A549 (cell line): ENCODE data around the gene TACC2. TPM values are rescaled to one million over a fixed set of nuclear protein-coding genes. Genes with fewer than 3 reads are reported as not detected.

ENCODE experiments used
- ATAC-seq, 2 experiments: fragments of 200-7000 bp in 1 of 2; fragments of >200 bp in 1 of 2; cut with Nextera tagmentation in 1 of 2; cut with Tn5 transposase in 1 of 2; 3 replicates each; pipeline versions ENCODE4 v1.8.0 to v1.9.1; 2018 to 2020; ENCODE audit warnings: mild to moderate bottlenecking in 1 of 2, moderate library complexity in 1 of 2
- CTCF ChIA-PET: fragments of 300-600 bp; sonication (Branson Sonifier 250); formaldehyde crosslinking; extraction: SDS; loops from one replicate; lab custom pipeline; 2021; ENCODE audit warnings: antibody characterized with exemption, inconsistent platforms; lab: Yijun Ruan, JAX
- POLR2A ChIA-PET: fragments of 350-600 bp; formaldehyde crosslinking; extraction: SDS; loops from one replicate; lab custom pipeline; 2021; ENCODE audit warnings: antibody characterized with exemption, inconsistent platforms; lab: Yijun Ruan, JAX
- DNase-seq, 2 experiments: peaks; one replicate each; pipeline versions ENCODE4 v3.0.0 to v3.0.0-alpha.2; 2011 to 2016; ENCODE audit warnings: low read depth in 1 of 2, low spot score in 1 of 2
- FAIRE-seq: peaks from 2 replicates; lab custom pipeline; 2011; peaks lifted over from hg19 to GRCh38; lab: Jason Lieb, UNC
- H3K27ac ChIP-seq, 2 experiments: fragments of >200 bp; sonication (Bioruptor Twin); formaldehyde crosslinking; 3 replicates each; pipeline ENCODE4 v1.5.1; 2016 to 2017
- H3K4me1 ChIP-seq: fragments of >200 bp; sonication (Bioruptor Twin); formaldehyde crosslinking; 3 replicates; pipeline ENCODE4 v1.6.1; 2016
- H3K4me2 ChIP-seq: fragments of >200 bp; sonication (Bioruptor Twin); formaldehyde crosslinking; 3 replicates; pipeline ENCODE4 v1.6.1; 2016
- H3K4me3 ChIP-seq: fragments of >200 bp; sonication (Bioruptor Twin); formaldehyde crosslinking; 3 replicates; pipeline ENCODE4 v1.5.1; 2016
- H3K9me3 ChIP-seq: fragments of >200 bp; sonication (Bioruptor Twin); formaldehyde crosslinking; 3 replicates; pipeline ENCODE4 v1.6.1; 2016
- CTCF ChIP-seq: fragments of >200 bp; sonication (Bioruptor Twin); formaldehyde crosslinking; IDR thresholded peaks from 3 replicates; pipeline ENCODE4 v1.5.1; 2016
- E2F6 ChIP-seq: IDR thresholded peaks from 2 replicates; pipeline ENCODE4 v1.6.1; 2012; ENCODE audit warnings: low read depth, borderline replicate concordance
- EHF ChIP-seq: fragments of 250-450 bp; sonication (Bioruptor Pico); IDR thresholded peaks from 2 replicates; pipeline ENCODE4 v1.5.0; 2020; ENCODE audit warnings: mild to moderate bottlenecking
- EP300 ChIP-seq, 2 experiments: fragments of >200 bp; sonication (Bioruptor Twin); formaldehyde crosslinking; IDR thresholded peaks; 2 replicates in 1 of 2; 3 replicates in 1 of 2; pipeline ENCODE4 v1.6.1; 2016 to 2017
- FOXS1 ChIP-seq: fragments of 250-450 bp; sonication (Bioruptor Pico); IDR thresholded peaks from 2 replicates; pipeline ENCODE4 v1.5.0; 2020; ENCODE audit warnings: mild to moderate bottlenecking, moderate library complexity
- HOXA7 ChIP-seq: fragments of 250-450 bp; sonication (Bioruptor Pico); IDR thresholded peaks from 2 replicates; pipeline ENCODE4 v1.5.0; 2020; ENCODE audit warnings: mild to moderate bottlenecking, moderate library complexity
- HOXB5 ChIP-seq: fragments of 250-450 bp; sonication (Bioruptor Pico); IDR thresholded peaks from 2 replicates; pipeline ENCODE4 v1.5.0; 2020; ENCODE audit warnings: mild to moderate bottlenecking, moderate library complexity
- JUNB ChIP-seq: fragments of >200 bp; sonication (Bioruptor Twin); formaldehyde crosslinking; IDR thresholded peaks from 2 replicates; pipeline ENCODE4 v1.6.1; 2016
- KDM1A ChIP-seq: fragments of 200-600 bp; sonication (generic); IDR thresholded peaks from 2 replicates; pipeline ENCODE4 v1.6.1; 2016; ENCODE audit warnings: low read depth, mild to moderate bottlenecking
- MAX ChIP-seq: IDR thresholded peaks from 2 replicates; pipeline ENCODE4 v1.6.1; 2012
- MAZ ChIP-seq: fragments of 150-350 bp; IDR thresholded peaks from 2 replicates; pipeline ENCODE4 v1.6.1; 2014; ENCODE audit warnings: antibody characterized with exemption, low read depth, low read length, borderline replicate concordance
- PBX3 ChIP-seq: IDR thresholded peaks from 2 replicates; pipeline ENCODE4 v1.6.1; 2012
- PHF8 ChIP-seq: fragments of 200-600 bp; sonication (generic); IDR thresholded peaks from 2 replicates; pipeline ENCODE4 v1.6.1; 2016; ENCODE audit warnings: low read depth, mild to moderate bottlenecking, antibody characterized with exemption, moderate library complexity, borderline replicate concordance
- RAD21 ChIP-seq, 2 experiments: fragments of >200 bp in 1 of 2; sonication (Bioruptor Twin) in 1 of 2; formaldehyde crosslinking in 1 of 2; IDR thresholded peaks in 1 of 2; conservative IDR thresholded peaks in 1 of 2; 2 replicates in 1 of 2; 3 replicates in 1 of 2; pipeline ENCODE4 v1.6.1; 2012 to 2018; ENCODE audit warnings: inconsistent platforms in 1 of 2
- RARB ChIP-seq: fragments of 250-450 bp; sonication (Bioruptor Pico); IDR thresholded peaks from 2 replicates; pipeline ENCODE4 v1.8.0; 2021; ENCODE audit warnings: mild to moderate bottlenecking, moderate library complexity
- RFX5 ChIP-seq: fragments of 450-650 bp; IDR thresholded peaks from 2 replicates; pipeline ENCODE4 v1.7.1; 2014; ENCODE audit warnings: antibody characterized with exemption, mild to moderate bottlenecking, moderate library complexity
- SMC3 ChIP-seq: fragments of >200 bp; sonication (Bioruptor Twin); formaldehyde crosslinking; IDR thresholded peaks from 3 replicates; pipeline ENCODE4 v1.6.1; 2018; ENCODE audit warnings: inconsistent platforms
- TFCP2L1 ChIP-seq: fragments of 250-450 bp; sonication (Bioruptor Pico); IDR thresholded peaks from 2 replicates; pipeline ENCODE4 v1.5.0; 2021; ENCODE audit warnings: mild to moderate bottlenecking
- TP53 ChIP-seq: fragments of 250-450 bp; sonication (Bioruptor Pico); IDR thresholded peaks from 2 replicates; pipeline ENCODE4 v1.5.0; 2021; ENCODE audit warnings: mild to moderate bottlenecking, moderate library complexity
- WGBS: methylation state at CpG from one replicate; pipeline ENCODE4 v1.1.6; 2017; ENCODE audit errors: missing lambda C conversion rate; 5-methylcytosine and 5-hydroxymethylcytosine counted together
- polyA plus RNA-seq, 4 experiments: library from polyadenylated mRNA; depleted of rRNA in 3 of 4; stranded (reverse); fragments of >200 nt; fragmentation: RNase III in 1 of 4; extraction: RNeasy Plus Mini Kit Qiagen cat#74134 plus additional on column Dnase treatment in 1 of 4; gene quantifications; 2 replicates in 3 of 4; 3 replicates in 1 of 4; pipeline ENCODE4 v1.2.3, GENCODE V29; 2011 to 2017

Gene TACC2
- polyA plus RNA-seq, 2 of the 4 experiments (the other 2 are of a cell fraction), result 83.3 to 128 TPM

GRCh38 chr10:122140941-122141623, 152.1 kb downstream of the TACC2 start (continued):
- TF ChIP-seq PBX3, result peak; percentile 72; the same call in 1 of the 2 replicates
- TF ChIP-seq PHF8, result no peak
- TF ChIP-seq MAX, result peak; percentile 90
- 0 out of 2 replicates have a peak, but pooled peaks have one; percentile 19 for TF ChIP-seq TFCP2L1 (CRISPR knock-in tag)
- TF ChIP-seq HOXA7 (CRISPR knock-in tag), result no peak
- TF ChIP-seq EP300 (IDR thresholded peaks at IDR 0.05), result peak; percentile 91 to 92; a peak in 4 of 5 replicates
- TF ChIP-seq JUNB, result peak; percentile 94

GRCh38 chr10:122141821-122142640, 153.1 kb downstream of the TACC2 start:
- H3K9me3 ChIP-seq, result peaks cover 12% of the 10 kb centered on the region; the same call in 2 of the 3 replicates
- POLR2A ChIA-PET, result interaction anchor here (0.8 to 3.1 kb wide), 4 partner anchors 15 to 79 kb away, joined by 3 to 20 read pairs (median 6); no protein-coding TSS in a partner anchor
- 47% methylated on average over 13 of the region's 15 CpGs for WGBS
- no peak for DNase-seq
- FAIRE-seq, result no peak
- H3K4me1 ChIP-seq, result peaks cover 79% of the 10 kb centered on the region
- ATAC-seq, result peak; percentile 6 to 9; a peak in 4 of 6 replicates
- peak overlapping the region; percentile 7; the same call in 1 of the 3 replicates for H3K4me3 ChIP-seq
- TF ChIP-seq RFX5 (no peak), RARB (CRISPR knock-in tag) (0 out of 2 replicates have a peak, but pooled peaks have one; percentile 20)
- TF ChIP-seq, all 56 proteins: peak for 1
- CTCF ChIA-PET, result interaction anchor here (0.7 to 5.0 kb wide), 46 partner anchors 9 to 422 kb away, joined by 3 to 36 read pairs (median 6); partner anchors contain the start of gene NSMCE4A
- Histone ChIP-seq H3K27ac (peak overlapping the region; percentile 88 to 92), H3K4me2 (peak overlapping the region; percentile 86)

GRCh38 chr10:122142641-122143237, 153.8 kb downstream of the TACC2 start:
- FAIRE-seq (no peak), ATAC-seq (peak; percentile 1 to 24; a peak in 3 of 6 replicates), DNase-seq (peak in 1 of 2 experiments; percentile 49)
- H3K4me2 ChIP-seq, result peak overlapping the region; percentile 86
- H3K4me1 ChIP-seq, result peaks cover 80% of the 10 kb centered on the region
- WGBS, result 23% methylated on average over 14 of the region's 14 CpGs
- H3K9me3 ChIP-seq, result peaks cover 12% of the 10 kb centered on the region; the same call in 2 of the 3 replicates
- TF ChIP-seq PHF8 (no peak), HOXB5 (CRISPR knock-in tag) (no peak), E2F6 (no peak), CTCF (peak; percentile 91), RAD21 (conservative IDR thresholded peaks at IDR 0.05 in 1 of 2, IDR thresholded peaks at IDR 0.05 in 1 of 2) (peak; percentile 81 to 86), TP53 (CRISPR knock-in tag) (peak; percentile 71; the same call in 1 of the 2 replicates), FOXS1 (no peak), SMC3 (peak; percentile 62), HOXA7 (CRISPR knock-in tag) (no peak), KDM1A (no peak), MAZ (no peak), EHF (CRISPR knock-in tag) (no peak)
- TF ChIP-seq, all 56 proteins: peak for 4
- ChIA-PET CTCF (interaction anchor here (0.7 to 5.0 kb wide), 49 partner anchors 9 to 422 kb away, joined by 3 to 36 read pairs (median 5); partner anchors contain the start of genes ATE1 and NSMCE4A), POLR2A (no interaction called here)
- peak overlapping the region; percentile 88 to 92 for H3K27ac ChIP-seq
- no peak overlapping the region for H3K4me3 ChIP-seq
